Measurements from ENCODE around the gene ITFG2. TPM values are rescaled to one million over a fixed set of nuclear protein-coding genes. Genes with fewer than 3 reads are reported as not detected.

The ITFG2 gene
- total RNA-seq, 1 experiment from 2014 or later: 24.6 TPM

- ATAC-seq (no peak), DNase-seq (ENCODE audit: low read depth, low spot score) (no peak)
- peak overlapping the region; percentile 74; the same call in 1 of the 2 replicates for H3K27ac ChIP-seq (ENCODE audit: low read depth, low read length)
- intact Hi-C loops (cut with micrococcal nuclease): no loop called here
- H4K20me1 ChIP-seq (ENCODE audit: insufficient read depth): no peaks in the 10 kb centered on the region
- H3K9ac ChIP-seq (ENCODE audit: low read length): 0 out of 2 replicates have a peak overlapping the region, but pooled peaks have one; percentile 14
- ChIA-PET POLR2A (interaction anchor here (2.1 kb wide), 1 partner anchor 17 kb away, joined by 6 read pairs; the partner anchor contains the start of gene FKBP4), CTCF (interaction anchor here (1.1 to 1.9 kb wide), 3 partner anchors 16 to 65 kb away, joined by 3 to 6 read pairs (median 3); partner anchors contain the start of genes FOXM1 and RHNO1), RAD21 (ENCODE audit: low non-redundant PET in 1 of 2, low total read pairs in 2 of 2, uncharacterized antibody in 2 of 2, unreplicated experiment in 2 of 2) (interaction anchor here in 1 of 2 experiments (0.7 kb wide), 1 partner anchor 17 kb away, joined by 3 read pairs; no protein-coding TSS in a partner anchor)
- no peaks in the 10 kb centered on the region for H3K9me3 ChIP-seq (ENCODE audit: control insufficient read depth in 1 of 2, insufficient read depth in 1 of 2, low read depth in 1 of 2, low read length in 2 of 2)
- peaks cover 5 to 8% of the 10 kb centered on the region in 2 experiments; a peak in 2 of 4 replicates for H3K36me3 ChIP-seq (ENCODE audit: control insufficient read depth in 1 of 2, insufficient read depth in 2 of 2, low read length in 2 of 2)
- H3K4me1 ChIP-seq (ENCODE audit: control insufficient read depth in 1 of 2, insufficient read depth in 2 of 2, low read length in 2 of 2): peaks cover 5 to 18% of the 10 kb centered on the region in 2 experiments
- peaks cover 28% of the 10 kb centered on the region for H3K79me2 ChIP-seq (ENCODE audit: insufficient read depth, low read length)
- BruUV-seq (replicated peaks): no TSS peak
- peak overlapping the region; percentile 77 to 89 for H3K4me3 ChIP-seq (replicated peaks in 1 of 2; ENCODE audit: low read depth in 1 of 2, low read length in 2 of 2)
- H3K27me3 ChIP-seq (ENCODE audit: insufficient read depth, low read length): no peaks in the 10 kb centered on the region
- no peaks in the 10 kb centered on the region for H3K9me2 ChIP-seq (ENCODE audit: insufficient read depth)
- H3K4me2 ChIP-seq (ENCODE audit: low read length): peak overlapping the region; percentile 97
- no peak for TF ChIP-seq CBX3 (IDR thresholded peaks at IDR 0.05; ENCODE audit: low read depth)
- no peak for TF ChIP-seq FOSL1 (IDR thresholded peaks at IDR 0.05; ENCODE audit: low read depth)
- no peak for TF ChIP-seq ZFX (IDR thresholded peaks at IDR 0.05)
- TF ChIP-seq RAD21 (IDR thresholded peaks at IDR 0.05; ENCODE audit: low read depth): no peak
- TF ChIP-seq MAX (IDR thresholded peaks at IDR 0.05): no peak
- no peak for TF ChIP-seq TCF7L2 (IDR thresholded peaks at IDR 0.05; ENCODE audit: borderline replicate concordance, extremely low read depth, insufficient read depth, insufficient read length)
- TF ChIP-seq CEBPB (IDR thresholded peaks at IDR 0.05; ENCODE audit: low read depth): no peak
- TF ChIP-seq ZNF274 (IDR thresholded peaks at IDR 0.05; ENCODE audit: low read depth, low read length): no peak
- TF ChIP-seq ELF1 (IDR thresholded peaks at IDR 0.05; ENCODE audit: borderline replicate concordance, low read depth): no peak
- no peak for TF ChIP-seq POLR2A (IDR thresholded peaks at IDR 0.05; ENCODE audit: borderline replicate concordance, extremely low read depth, insufficient read depth, insufficient read length)
- no peak for TF ChIP-seq JUND (IDR thresholded peaks at IDR 0.05)
- no peak for TF ChIP-seq REST (IDR thresholded peaks at IDR 0.05; ENCODE audit: low read depth)
- H2AFZ ChIP-seq (ENCODE audit: low read depth, low read length, poor library complexity, severe bottlenecking): no peak overlapping the region
These were observed 667 bp upstream of the ITFG2 start for GRCh38 chr12:2811801-2812200.

All from HCT116 (cell line).